ENCODE results near the gene NOP9.

NOP9 gene, protein sequence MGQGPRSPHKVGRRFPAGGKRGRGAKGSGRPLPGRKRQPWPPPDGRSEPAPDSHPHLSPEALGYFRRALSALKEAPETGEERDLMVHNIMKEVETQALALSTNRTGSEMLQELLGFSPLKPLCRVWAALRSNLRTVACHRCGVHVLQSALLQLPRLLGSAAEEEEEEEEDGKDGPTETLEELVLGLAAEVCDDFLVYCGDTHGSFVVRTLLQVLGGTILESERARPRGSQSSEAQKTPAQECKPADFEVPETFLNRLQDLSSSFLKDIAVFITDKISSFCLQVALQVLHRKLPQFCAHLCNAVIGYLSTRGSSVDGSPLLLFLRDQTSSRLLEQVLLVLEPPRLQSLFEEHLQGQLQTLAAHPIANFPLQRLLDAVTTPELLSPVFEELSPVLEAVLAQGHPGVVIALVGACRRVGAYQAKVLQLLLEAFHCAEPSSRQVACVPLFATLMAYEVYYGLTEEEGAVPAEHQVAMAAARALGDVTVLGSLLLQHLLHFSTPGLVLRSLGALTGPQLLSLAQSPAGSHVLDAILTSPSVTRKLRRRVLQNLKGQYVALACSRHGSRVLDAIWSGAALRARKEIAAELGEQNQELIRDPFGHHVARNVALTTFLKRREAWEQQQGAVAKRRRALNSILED

DNA sequence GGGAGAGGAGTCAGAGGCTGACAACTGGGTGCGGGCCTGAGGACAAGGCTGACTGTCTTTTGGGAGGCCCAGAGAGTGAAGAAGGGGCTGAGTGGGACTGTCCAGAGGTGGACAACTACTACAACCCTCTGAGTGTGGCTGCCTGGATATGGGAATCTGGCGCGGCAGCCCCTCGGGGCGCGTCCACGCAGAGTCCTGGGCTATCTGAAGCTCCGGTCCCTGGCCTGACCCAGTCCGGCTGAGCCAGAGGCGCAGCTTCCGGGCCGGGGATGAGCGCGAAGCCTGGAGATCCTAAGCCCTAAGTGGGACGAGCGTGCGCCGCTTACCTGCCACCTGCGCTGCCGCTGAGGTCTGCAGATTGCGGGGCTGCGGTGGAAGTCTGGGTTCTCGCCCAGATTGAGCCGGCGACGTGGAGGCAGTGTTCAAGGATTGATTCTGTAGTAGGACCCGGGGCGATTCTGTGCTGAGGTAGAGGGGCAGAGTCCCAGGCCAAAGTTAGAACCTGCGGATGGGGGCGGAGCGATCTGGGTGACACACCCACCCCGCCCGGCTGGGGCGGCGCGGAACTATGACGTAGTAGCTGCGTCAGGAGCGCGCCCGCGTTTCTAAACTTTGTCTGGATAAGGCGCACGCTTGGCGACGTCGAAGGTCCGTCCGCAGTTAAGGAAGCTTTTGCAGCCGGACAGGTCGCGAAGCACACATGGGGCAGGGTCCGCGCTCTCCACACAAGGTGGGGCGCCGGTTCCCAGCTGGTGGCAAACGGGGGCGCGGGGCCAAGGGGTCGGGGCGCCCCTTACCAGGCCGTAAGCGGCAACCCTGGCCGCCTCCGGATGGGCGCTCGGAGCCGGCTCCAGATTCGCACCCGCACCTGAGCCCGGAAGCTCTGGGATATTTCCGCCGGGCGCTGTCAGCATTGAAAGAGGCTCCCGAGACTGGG lies at the start of gene NOP9, which contains the start of gene DHRS1:
TSS of gene NOP9 (plus strand) at position 596 of the 937 bp plus-strand sequence. CDS start at position 701, 105 bp downstream.
TSS of gene DHRS1 (minus strand) at position 526 of the 937 bp plus-strand sequence. CDS start 674 bp downstream, outside the sequence.
- peak; percentile 92 for DNase-seq

DNA sequence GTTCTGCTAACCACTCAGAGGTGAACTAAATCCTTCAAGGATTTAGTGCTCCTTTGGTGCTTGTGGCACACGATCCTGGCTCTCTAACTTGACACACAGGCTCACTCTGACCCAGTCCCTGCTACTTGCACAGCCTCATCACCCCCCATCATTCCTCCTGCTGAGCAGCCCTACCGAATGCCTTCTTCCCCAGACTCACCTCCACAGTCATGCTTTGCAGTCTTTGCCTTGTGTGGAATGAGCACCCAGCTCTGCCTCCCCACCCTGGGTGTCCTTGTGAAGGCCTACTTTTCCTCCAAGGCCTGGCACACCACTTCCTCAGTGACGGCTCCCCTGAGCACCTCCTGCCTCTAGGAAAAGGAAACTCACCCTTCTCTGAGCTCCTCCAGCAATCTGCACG lies 49.3 kb upstream of the NOP9 start:
- DNase-seq, result peak; percentile 19

DNA sequence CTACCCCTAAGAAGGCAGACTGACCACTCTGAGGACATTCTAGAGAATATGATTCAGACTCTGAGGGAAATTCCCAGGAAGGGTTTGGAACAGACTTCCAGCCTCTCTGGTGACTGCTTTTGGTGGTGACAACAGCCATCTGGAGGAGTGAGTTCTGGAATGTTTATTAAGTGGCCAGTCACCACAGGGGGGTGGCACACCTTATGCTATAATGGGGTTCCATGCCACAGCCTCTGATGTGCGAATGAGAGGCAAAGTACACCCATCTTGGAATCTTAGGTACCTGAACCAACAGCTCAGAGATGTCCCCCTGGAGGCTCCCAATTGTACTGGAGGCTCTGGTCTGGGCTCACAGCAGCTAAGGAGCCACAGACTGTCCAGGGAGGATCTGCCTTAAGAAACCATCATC lies 47.8 kb upstream of the NOP9 start:
- no peak for DNase-seq

DNA sequence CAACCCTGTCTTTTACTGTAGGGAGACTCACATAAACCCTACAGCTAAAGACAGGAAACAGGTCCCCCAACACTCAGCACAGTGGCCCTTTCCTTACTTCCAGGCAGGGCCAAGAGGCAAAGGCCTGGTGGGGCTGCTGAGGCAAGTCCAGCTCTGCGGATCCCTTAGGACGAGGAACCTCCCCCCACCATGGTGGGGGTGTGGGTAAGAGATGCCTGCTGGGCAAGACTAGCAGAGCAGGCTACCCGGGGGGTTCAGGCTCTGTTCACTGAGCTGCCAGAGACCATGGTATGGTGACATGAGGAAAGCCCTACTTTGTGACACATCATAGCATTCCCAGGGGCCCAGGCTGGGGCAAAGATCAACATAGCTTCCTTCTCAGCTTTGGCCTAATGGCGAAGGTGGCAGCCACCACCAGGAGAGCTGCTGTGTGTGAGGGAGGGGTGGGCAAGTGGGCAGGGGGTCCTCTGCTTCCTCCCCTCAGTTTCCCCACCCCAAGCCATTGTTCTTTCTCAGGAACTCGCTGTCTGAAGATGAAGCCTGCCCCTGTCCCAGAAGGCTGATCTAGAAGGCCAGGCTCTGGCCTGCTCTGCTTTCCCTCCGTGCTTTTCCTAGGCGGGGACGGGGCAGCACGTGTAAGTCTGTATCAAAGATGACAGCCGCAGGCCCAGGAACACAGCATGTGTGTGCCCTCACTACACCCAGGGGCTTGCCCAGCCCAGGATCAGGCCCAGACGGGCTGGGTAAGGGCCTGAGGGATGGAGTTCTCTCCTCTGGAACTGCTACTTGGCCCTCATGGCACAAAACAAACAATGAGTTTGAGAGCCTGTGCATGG lies 47.1 kb upstream of the NOP9 start:
- peak; percentile 13 for DNase-seq

DNA sequence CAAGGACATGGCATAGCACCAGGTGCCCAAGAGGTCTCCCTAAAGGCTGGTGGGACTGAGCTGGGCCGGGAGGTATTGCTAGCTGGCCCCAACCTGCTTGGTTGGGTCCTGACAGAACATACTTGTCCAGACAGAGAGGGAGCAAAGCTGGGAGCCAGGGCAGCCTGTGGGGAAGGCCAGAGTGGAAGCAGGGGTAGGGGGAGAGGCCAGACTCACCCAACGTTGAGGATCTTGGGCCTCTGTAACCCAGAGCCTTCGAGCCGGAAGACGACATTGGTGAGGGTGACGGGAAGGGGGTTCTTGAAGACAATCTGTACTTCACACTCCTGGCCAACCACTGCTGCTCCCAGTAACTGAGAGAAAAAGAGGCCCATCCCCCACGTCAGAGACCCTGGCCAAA lies 45.7 kb upstream of the NOP9 start:
- peak; percentile 12 for DNase-seq

DNA sequence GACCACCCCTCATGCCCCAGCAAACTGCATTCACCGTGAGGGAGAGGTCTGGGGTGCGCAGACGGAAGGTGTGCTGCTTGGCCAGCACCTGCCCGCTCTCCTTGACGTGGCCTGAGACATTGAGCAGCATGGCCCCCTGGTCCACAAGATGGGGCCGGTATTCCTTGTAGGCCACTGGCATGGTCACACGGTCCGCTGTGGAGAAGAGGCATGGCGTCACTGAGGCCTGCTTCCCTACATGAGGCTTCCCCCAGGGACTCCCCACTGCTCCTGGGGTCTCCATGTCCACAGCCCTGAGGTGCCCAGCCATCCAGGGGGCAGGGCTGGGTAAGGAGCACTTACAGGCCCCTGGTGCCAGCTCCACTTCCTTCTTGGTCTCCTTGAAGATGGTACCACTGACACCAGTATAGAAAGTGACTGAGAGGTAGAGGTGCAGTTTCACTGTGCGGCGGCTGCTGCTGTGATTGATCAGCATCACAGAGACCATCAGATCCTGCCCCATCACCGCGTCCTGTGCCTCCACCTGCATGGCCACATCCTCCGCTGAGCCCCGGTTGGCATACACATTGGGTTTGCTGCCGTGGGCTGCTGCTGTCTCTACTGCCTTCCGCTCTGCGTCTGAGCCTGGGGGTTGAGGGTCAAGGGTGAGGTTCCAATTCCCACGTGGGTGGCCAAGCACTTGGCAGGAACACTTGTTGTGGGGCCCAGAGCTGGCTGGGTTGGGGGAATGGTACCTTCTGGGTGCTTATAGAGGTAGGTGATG lies 44.8 kb upstream of the NOP9 start:
- DNase-seq, result peak; percentile 11

DNA sequence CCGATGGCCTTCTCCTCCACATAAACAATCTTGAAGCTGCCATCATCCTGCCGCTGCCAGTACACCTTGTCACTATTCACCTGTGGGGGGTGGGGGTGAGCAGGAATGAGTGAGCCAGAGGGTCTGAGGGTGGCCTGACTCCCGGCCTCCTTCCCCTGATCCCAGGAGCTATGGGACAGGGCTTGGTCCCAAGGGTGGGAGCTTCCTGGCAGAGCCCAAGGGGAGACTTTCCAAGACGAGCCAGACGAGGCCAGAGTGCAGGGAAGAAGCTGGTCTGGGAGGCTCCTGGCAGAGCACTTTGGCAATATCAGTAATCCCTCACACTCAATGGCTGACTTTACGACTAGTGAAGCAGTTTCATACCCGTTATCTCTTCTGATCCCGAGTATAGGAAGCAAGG lies 44.2 kb upstream of the NOP9 start:
- DNase-seq, result peak; percentile 15

DNA sequence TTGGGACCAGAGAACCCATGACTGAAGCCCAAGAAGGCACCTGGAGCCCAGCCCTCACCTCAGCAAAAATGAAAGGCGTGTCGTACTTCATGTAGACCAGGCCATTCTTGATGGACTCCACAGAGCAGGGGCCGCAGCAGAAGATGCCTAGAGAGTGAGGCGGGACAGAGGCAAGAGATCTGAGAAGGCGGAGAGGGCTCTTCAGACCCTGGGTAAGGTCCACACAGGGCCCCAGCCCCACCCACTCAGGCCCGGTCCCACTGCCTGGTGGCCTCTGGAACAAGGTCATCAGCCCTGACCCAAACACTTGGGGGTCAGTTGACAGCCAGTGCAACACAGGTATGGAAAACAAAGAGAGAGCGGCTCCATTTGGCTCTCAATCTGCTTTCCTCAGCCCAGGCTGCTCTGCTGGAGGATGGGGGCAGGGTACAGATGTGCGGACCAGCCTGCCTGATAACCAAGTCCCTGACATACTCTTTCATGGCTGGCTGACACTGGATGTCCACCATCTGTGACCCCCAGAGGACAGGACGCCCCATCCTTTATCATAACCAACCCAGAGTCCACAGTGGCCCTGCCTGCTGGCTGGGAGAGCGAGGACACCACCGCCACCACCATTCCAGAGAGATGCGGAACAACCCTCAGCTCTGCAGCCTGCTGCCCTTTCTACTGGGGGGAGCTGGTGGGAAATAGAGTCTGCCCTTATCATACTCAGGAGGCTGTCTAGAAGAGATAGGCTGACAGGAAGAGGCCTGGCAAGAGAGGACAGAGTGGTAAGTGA lies 43.5 kb upstream of the NOP9 start:
- no peak for DNase-seq

DNA sequence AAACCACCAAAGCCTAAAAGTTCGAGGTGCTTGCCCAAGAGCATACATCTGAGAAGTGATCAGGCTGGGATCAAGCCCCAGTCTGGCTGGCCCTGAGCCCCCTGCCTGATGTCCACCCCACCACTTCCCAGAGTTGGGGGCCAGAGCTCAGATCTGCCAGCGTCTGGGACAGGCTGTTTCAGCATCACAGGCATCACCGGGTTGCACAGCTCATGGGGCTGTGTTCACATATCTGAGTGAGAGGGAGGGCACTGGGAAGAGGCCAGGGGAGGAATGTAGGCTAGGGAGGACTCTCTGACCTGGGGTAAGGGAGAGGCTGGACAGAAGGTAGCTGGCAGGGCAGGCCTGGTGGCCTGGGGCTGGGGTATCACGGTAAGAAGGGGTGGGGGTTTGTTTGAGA lies 42.7 kb upstream of the NOP9 start:
- no peak for DNase-seq

DNA sequence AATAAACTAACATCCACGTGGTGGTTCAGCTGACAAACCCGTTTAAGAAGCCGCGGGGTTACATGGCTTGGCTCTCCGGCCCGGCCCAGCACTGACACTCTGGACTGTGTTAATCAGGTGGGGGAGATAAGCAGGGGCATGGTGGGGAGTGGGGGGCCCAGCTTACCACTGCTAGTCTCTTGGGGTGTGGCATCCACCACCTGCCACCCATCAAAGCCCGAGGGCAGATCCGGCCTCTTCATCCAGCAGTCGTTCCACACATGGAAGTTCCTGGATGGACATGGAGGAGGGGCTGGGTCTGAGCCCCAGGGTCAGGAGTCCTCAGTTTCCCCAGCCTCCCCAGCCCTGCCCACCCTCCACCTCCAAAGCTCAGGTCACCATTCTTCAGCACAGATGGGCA lies 41.5 kb upstream of the NOP9 start:
- DNase-seq, result no peak

DNA sequence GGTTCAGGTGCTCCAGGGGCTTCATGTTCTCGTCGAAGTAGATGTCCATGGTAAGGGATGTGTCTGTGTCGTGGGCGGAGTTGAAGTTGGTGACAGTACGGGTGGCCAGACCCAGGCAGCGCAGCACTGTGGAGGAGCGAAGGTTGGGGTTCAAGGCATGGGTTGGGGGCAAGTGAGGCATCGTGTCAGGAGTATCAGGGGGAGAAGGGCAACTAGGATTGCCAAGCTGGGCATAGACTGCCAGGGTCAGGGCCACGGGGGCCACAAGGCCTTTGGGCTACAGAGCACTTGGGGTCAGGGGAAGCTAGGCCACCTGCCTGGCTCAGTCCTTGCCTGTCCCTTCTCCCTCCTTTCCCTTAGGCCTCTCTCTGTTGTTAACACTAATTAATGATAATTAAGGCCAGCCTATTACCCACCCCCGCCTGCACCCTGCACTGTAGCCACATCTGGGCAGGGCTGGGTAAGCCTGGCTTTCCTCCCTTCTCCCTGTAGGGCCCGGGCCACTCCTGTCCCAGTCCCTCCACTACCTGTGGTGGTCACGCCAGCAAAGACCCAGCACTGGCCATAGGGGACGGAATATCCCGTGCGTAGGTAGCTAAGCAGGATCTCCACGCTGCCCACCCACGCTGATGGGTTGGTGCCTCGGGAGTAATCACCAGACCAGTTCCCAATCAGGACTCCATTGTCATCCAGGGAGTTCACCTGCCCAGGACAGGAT lies 40.9 kb upstream of the NOP9 start:
- peak; percentile 16 for DNase-seq

DNA sequence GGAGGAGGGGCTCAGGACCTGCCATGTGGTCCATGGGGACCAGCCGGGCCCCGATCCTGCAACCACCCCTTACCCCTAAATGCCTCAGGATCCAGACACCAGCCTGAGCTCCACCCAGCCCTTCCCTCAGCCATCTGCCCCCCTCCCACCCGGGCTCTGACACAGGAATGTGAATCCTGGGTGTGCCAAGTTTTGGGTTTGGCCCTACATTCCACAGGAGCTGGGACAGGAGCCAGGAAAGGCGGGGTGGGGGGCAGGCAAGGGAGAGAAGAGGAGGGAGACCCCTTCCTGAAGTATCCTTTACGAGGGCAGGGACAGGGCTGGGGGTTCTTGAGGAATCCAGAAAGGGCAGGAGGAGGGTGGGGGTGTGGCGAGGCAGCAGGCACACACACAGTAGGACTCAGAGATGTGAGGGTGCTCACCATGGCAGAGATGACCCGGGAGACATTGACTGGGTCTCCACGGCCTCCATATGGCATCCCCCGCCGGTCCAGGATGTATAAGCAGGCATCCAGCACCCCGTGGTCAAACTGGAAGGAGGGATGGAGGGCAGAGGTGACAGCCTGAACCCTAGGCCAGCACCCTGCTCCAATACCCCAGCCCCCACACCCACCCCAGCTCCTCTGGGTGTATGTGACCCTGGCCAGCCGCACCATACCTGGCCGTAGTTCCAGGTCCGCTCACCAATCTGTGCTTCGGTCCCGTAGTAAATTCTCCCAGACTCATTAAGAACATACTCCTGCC lies 40.2 kb upstream of the NOP9 start:
- DNase-seq, result peak; percentile 70

DNA sequence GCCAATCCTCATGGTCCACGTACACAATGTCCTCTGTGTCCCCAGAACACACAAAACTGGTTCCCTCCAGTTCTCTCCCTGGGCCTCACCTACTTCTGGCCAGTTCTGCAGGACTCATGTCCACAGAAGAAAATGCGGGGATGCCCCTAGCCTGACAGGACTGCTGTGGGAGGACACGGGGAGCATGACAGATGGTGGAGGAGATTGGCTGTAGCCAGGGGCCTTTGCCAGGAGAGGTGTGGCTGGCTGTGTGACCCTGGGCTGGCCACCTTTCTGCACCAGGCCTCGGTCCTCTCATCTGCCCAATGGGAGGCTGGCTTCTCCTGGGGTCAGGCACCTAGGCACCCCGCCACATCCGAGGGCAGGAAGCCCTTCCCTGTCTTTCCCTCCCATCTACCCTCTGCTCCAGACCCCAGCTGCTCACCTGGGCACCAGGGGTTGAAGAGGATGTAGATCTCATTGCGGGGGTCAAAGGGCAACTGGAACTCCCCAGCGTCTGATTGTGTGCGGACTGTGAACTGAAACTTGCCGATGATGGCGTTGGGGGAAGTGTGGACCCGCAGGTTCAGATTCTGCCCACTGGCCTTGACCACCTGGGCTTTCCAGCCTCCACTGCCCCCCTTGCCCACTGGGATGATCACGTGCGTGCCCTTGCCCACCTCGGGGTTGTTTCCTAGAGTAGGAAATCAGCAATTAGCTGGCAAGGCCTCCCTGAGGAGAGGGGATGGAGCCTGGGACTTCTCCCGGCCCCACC lies 39.4 kb upstream of the NOP9 start:
- no peak for DNase-seq

DNA sequence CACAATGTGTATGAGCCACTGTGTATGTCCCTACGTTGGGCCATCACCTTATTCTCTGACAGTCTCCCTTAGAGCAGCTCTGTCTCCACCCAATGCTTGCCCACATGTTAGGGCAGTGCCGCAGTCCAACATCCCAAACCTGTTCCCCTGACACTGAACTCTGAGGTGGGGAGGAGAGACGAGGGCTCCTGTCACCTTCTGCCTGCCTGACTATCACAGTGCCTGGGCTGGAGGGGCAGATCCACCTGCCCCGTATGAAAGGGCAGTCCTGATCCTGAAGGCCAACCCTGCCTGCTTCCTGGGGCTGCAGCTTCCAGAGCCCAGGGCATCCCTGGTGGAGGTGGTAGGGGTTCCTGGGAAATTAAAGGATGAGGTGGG lies 38.9 kb upstream of the NOP9 start:
- DNase-seq, result no peak

DNA sequence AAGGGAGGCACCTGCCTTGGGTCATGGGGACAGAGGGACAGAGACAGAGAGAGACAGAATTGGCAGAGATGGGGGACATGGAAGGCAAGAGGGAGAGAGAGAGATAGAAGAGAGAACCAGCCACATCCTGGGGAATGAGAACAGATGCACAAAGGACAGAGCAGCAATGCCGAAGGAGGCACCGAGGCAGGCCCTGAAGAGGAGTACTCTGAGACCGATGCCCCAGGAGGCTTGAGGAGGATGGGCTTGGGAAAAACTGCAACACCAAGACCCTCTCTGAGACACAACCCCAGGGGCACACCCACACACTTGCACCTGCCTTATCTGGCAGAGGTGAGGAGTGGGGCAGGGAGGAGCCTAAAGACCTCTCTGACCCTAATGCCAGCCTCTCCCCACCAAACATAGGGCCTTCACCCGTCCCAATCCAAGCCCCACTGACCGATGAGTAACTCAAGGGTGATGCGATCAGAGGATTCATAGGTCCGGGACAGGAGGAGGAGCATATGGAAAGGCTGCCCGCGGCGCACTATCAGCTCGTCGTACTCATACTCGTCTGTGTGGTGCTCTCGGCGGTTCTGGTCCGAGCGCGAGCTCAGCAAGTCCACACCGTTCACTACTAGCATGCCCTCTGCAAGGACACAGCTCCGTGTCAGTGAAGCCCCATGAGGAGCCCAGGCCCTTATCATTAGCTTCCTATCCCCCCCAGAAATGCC lies 38.2 kb upstream of the NOP9 start:
- no peak for DNase-seq

DNA sequence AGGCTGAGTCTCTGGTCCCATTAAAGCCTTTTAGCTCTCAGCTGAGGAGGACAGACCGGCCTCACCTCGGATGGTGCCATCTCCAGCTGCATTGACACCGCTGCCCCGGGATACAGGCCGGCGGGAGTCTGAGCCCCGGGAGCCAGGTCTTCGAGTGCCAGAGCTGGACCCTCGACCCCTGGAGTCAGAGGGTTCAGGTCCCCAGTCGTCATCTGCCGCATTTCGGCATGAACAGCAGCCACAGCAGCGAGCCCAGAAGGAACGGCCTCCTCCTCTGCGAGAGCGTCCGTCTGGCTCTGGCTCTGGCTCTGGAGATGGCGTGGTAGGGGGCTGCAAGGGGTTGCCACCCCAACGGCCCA lies 37.7 kb upstream of the NOP9 start:
- DNase-seq, result no peak

DNA sequence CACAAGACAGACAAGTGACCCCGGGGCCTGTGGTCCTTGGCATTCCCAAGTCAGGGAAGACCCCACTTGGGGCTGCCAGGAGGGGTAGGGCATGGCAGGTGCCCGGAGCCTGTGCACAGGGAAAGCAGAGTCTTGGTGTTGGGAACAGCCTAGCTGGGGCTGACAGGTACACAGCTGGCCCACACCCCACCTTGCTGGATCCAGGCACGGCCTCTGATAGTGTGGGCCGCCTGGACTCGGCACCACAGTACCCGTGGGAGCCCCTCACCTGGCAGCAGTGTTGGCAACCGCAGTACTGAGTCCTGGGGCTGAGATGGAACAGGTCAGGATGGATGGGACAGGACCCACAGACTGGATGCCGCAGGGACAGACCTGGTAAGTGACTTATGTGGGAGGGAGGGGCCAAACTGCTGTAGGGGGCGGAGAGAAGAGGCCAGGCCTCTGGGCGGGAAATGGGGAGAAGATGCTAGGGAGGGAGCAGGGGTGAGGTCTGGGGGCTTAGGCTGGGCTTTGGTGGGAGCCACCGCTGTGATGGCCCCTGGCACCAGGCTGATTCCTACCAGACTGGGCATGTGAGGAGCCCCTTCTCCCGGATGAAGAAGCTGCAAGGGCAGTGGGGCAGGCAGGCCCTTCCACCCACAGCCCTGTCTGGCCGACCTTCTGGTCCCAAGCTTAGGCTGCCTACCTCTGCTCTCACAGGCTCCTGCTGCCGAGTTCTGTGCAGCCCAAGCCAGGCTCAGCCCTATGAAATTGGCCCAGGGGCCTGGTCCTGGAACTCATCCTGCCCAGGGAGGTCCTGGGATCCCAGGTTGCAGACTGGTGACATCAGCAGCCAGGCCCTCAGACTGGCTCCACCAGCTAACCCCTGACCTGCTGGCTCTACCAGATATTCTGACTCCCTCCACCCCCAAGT lies 36.6 kb upstream of the NOP9 start, which contains the start of gene TGM1:
TSS of gene TGM1 (minus strand) at position 357 of the 913 bp plus-strand sequence. CDS start 825 bp downstream, outside the sequence.
- no peak for DNase-seq

All from right hindlimb (tissue), 1 donor.